Left lobe of liver (tissue), 2 donors: ENCODE data around the gene CHRD. TPM values are rescaled to one million over a fixed set of nuclear protein-coding genes. Genes with fewer than 3 reads are reported as not detected.
"Not testable (repeated sequence)": the region's sequence is repeated elsewhere in the genome, so short reads cannot be mapped to it uniquely, and the experiment has no call there.

ENCODE experiments used
- ATAC-seq: fragments of 200-7000 bp; cut with Tn5 transposase; one replicate; pipeline ENCODE4 v1.9.1; 2020; ENCODE audit warnings: mild to moderate bottlenecking, moderate library complexity
- DNase-seq: peaks from one replicate; pipeline ENCODE4 v3.0.0-alpha.2; 2020; ENCODE audit warnings: low spot score
- total RNA-seq: library from RNA; stranded (reverse); gene quantifications from one replicate; pipeline ENCODE4 v1.2.1, GENCODE V29; 2021
- donor health status: DM: no; HTN: no; CAD: no; lungs with moderate emphysema.
- donor health status: DM: no; HTN: yes; CAD: no.

Gene CHRD
- total RNA-seq, 1 donor from 2014 or later: 88.3 TPM

DNA sequence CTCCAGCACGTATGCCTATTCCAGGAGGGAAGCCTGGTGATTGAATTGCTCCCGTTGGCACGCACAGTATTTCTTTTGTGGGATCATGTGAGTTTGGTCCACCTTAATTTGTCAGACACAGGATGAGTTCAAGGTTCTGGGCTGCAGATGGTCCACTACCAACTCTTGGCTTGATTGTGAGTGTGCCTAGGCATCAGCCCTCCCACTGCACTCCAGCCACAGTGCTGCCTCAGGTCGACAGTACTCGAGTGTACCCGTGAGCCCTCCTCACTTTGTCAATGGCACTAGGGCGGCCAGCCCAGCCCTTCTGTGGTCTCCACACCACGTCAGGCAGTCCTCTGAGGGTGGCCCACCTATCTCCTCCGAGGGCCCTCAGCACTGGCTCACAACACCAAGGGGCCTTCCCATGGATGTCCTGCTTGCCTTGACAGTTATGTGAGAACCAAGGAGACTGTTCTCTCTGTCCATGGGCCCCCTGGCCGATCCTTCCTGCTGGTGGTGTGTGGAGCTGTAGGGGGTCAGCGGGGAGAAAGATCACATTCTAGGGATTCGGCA, 30.2 kb downstream of the CHRD start:
- ATAC-seq (no peak), DNase-seq (no peak)

- no peak for ATAC-seq
- DNase-seq: no peak
Observed at GRCh38 chr3:184414418-184415202, 34.8 kb downstream of the CHRD start.

DNA sequence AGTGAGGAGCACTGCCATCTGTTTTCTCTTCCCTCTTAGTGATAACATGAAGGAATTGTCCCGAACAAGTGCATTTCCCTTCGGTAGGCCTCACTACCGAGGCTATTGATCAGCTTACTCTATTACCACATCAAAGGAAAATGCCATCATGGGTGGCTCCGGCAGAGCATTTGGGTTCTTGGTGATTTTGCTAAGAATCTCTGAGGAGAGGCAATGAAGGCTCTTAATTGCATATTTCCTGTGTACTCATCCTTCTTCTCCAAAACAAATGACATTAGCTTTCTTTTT, 35.3 kb downstream of the CHRD start:
- ATAC-seq: no peak
- no peak for DNase-seq

DNA sequence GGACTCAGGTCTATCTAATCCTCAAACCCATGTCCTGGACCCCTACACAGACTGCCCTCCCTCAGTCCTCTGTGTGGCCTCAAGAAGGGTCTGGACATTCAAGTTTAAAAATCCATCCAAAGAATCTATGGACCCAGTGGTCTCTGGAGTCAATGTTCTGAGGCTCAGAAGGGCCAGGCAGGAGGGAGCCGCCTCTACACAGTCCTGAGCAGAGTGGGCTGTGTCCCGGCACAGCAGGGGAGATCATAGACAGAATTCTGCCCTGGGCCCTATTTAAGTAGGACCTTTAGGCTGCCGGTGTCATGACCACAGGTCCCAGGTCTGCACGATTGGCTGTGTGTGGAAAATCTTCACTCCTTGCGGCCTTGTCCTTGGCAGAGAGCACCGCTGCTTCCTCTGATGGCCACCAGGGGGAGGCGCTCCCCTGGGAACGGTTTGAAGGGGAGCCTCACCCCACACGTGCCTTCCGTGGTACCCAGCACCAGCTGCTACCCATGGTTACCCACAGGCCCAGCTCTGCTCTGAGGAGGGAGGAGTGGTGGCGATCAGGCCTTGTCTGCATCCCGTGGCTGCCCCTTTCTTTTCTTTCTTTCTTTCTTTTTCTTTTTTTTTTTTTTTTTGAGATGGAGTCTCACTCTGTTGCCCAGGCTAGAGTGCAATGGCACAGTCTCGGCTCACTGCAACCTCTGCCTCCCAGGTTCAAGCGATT, 37.9 kb downstream of the CHRD start:
- DNase-seq (peak; percentile 69), ATAC-seq (peak; percentile 96)

DNA sequence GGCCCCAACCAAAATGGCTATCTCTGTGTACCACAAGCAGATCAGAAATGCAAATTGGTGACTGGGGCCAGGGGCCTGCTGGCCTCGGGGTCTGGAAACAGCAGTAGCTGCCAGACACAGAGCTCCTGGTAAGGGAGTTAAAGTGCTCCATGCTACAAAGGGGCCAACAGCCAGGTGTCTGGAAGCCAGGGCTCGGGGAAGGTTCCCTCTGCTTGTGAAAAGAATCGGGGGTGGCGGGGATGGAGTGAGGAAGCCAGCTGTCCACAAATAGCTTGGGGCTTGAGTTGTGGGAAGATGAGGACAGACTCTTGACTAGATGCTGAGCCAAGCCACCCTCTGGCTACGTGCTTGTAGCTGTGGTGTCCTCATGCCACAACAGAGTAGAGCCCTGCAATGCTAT, 39.3 kb downstream of the CHRD start:
- DNase-seq (no peak), ATAC-seq (no peak)

GRCh38 chr3:184423561-184423960, 43.7 kb downstream of the CHRD start:
- DNase-seq (no peak), ATAC-seq (no peak)

DNA sequence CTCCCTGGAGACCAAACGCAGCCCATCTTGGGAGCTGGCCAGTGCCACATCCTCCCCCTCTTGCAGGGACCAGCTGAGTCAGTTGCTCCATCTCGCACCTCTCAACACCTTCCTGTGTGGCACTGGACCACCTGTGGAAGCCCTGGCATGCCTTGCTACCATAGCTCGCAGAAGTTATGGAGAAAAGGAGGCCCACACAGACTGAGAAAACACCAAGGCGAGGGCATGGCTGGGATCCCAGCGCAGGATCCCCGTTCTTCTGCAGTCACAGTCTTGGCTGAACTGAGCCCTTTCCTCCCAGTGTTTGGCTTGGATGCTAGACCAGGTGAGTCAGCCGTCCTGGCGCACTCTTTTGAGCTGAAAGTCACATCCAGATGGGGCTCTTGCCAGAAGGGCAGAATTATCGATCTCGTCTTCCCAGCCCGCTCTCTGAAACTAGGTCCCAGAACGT, 46.9 kb downstream of the CHRD start:
- DNase-seq (no peak), ATAC-seq (peak; percentile 45)

DNA sequence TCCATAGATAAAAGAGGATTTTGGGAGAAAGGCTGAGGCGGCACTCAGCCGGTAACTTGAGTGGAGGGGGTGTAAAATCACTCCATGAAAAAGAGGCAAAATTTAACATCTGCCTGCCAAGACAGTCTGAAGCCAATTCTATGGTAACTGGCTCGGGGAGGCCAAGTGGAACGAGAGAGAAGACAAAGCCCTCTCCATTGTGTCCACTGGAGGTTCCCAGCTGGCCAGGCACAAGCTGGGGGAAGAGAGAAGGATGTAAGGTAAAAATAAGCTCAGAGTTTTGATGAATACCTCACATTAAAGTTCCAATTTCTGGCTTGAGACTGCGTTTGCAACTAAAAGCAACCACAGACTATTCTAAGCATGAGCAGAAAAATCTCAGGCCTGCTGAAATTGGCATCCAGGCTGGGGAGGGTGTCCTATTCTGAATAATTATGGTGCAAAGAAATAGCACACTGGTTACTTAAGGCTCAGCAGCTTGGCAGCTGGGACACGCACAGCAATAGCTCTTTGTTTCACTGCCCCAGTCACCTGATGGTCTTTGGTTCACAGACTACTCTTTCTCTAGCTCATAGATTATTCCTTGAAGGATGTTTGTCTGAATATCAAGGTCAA, 48.8 kb downstream of the CHRD start:
- no peak for DNase-seq
- no peak for ATAC-seq

- no peak for ATAC-seq
- no peak for DNase-seq
Observed at GRCh38 chr3:184429786-184430185, 49.9 kb downstream of the CHRD start.

- ATAC-seq: no peak
Observed at GRCh38 chr3:184430940-184431339, 51.1 kb downstream of the CHRD start.

DNA sequence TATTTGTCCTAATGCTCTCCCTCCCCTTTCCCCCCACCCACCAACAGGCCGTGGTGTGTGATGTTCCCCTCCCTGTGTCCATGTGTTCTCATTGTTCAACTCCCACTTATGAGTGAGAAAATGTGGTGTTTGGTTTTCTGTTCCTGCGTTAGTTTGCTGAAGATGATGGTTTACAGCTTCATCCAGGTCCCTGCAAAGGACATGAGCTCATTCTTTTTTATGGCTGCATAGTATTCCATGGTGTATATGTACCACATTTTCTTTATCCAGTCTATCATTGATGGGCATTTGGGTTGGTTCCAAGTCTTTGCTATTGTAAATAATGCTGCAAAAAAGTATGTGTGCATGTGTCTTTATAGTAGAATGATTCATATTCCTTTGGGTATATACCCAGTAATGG, 53.3 kb downstream of the CHRD start:
- ATAC-seq, DNase-seq: not testable (repeated sequence)

More at GRCh38 chr3:184430940-184431339, 51.1 kb downstream of the CHRD start:
- DNase-seq: no peak

- DNase-seq (no peak), ATAC-seq (no peak)
Observed at GRCh38 chr3:184439096-184439495, 59.2 kb downstream of the CHRD start.

Other genes starting within 250 kb of the CHRD start
- 19.6 TPM for gene EIF2B5, start 244.7 kb upstream of the CHRD start, total RNA-seq
- gene DVL3, start 224.7 kb upstream of the CHRD start, total RNA-seq: 26.9 TPM
- gene AP2M1, start 205.2 kb upstream of the CHRD start, total RNA-seq: 119 TPM
- 53.8 TPM for gene ABCF3, start 193.9 kb upstream of the CHRD start, total RNA-seq
- 0.75 TPM for gene VWA5B2, start 150.5 kb upstream of the CHRD start, total RNA-seq
- 38.8 TPM for gene ALG3, start 131.1 kb upstream of the CHRD start, total RNA-seq
- gene EEF1AKMT4, start 130.4 kb upstream of the CHRD start, total RNA-seq: 7.0 TPM
- gene CAMK2N2, start 118.5 kb upstream of the CHRD start, total RNA-seq: 0.43 TPM
- gene ECE2, start 104.0 kb upstream of the CHRD start, total RNA-seq: not detected
- 94.1 TPM for gene PSMD2, start 80.8 kb upstream of the CHRD start, total RNA-seq
- 341 TPM for gene EIF4G1, start 65.4 kb upstream of the CHRD start, total RNA-seq
- 2.5 TPM for gene FAM131A, start 42.5 kb upstream of the CHRD start, total RNA-seq
- gene CLCN2, start 18.4 kb upstream of the CHRD start, total RNA-seq: 4.8 TPM
- gene POLR2H, start 18.3 kb upstream of the CHRD start, total RNA-seq: 33.9 TPM
- gene THPO, start 1.8 kb upstream of the CHRD start, total RNA-seq: 8.5 TPM
- gene EPHB3, start 181.7 kb downstream of the CHRD start, total RNA-seq: 0.65 TPM